ENCODE data around the gene LRRC8C. TPM values are rescaled to one million over a fixed set of nuclear protein-coding genes. Genes with fewer than 3 reads are reported as not detected.

Gene LRRC8C
- total and polyA plus RNA-seq, 10 of the 15 experiments (the other 5 are each of a cell fraction or from before 2014, with no cell fraction given), result 2.3 to 16.3 (median 10.8) TPM

- no peaks in the 10 kb centered on the region for H3K27me3 ChIP-seq (replicated peaks in 1 of 2; ENCODE audit: control insufficient read depth in 2 of 2, insufficient read depth in 2 of 2, low read length in 1 of 2)
- no peak overlapping the region for H3K4me3 ChIP-seq
- H2AFZ ChIP-seq (ENCODE audit: control insufficient read depth, low read depth, low read length), result no peak overlapping the region
- ChIA-PET POLR2A (no interaction called here), SMC1A (ENCODE audit: uncharacterized antibody, unreplicated experiment) (interaction anchor here (0.9 to 2.3 kb wide), 3 partner anchors 9 to 28 kb away, joined by 5 to 12 read pairs (median 6); no protein-coding TSS in a partner anchor), RAD21 (ENCODE audit: unreplicated experiment) (no interaction called here), CTCF (interaction anchor here (1.0 to 1.4 kb wide), 2 partner anchors 16 to 19 kb away, joined by 3 to 5 read pairs; no protein-coding TSS in a partner anchor)
- BruUV-seq (replicated peaks), result no TSS peak
- H3K9me3 ChIP-seq (replicated peaks; ENCODE audit: control insufficient read depth, insufficient read depth, low read length), result no peaks in the 10 kb centered on the region; the same call in 2 of the 3 replicates
- H3K9ac ChIP-seq (ENCODE audit: control insufficient read depth, insufficient read depth, low read length), result no peak overlapping the region
- H4K20me1 ChIP-seq (ENCODE audit: control insufficient read depth, insufficient read depth), result no peaks in the 10 kb centered on the region
- no peak overlapping the region for H3K4me2 ChIP-seq (ENCODE audit: control insufficient read depth, insufficient read depth)
- intact Hi-C loops (cut with micrococcal nuclease; ENCODE audit: unreplicated experiment), result no loop called here
- peaks cover 29% of the 10 kb centered on the region for H3K4me1 ChIP-seq (ENCODE audit: control insufficient read depth, insufficient read depth, low read length)
- WGBS (ENCODE audit: insufficient coverage, insufficient replicate concordance, low lambda C conversion rate, missing lambda C conversion rate), result 39% methylated on average over 1 of the region's 1 CpG
- in situ Hi-C loops (cut with MboI), result no loop called here
- ATAC-seq (no peak), FAIRE-seq (no peak), DNase-seq (ENCODE audit: low read depth, low spot score) (no peak)
- no peak for TF ChIP-seq FOS (IDR thresholded peaks at IDR 0.05; ENCODE audit: borderline replicate concordance, extremely low read depth, insufficient read length)
- no peak for TF ChIP-seq LARP7 (IDR thresholded peaks at IDR 0.05)
- no peak for TF ChIP-seq PML (IDR thresholded peaks at IDR 0.05; ENCODE audit: low read length)
- no peak for TF ChIP-seq ZBTB11 (CRISPR knock-in tag; IDR thresholded peaks at IDR 0.05)
- TF ChIP-seq RB1 (IDR thresholded peaks at IDR 0.05; ENCODE audit: borderline replicate concordance), result no peak
- TF ChIP-seq TCF7 (IDR thresholded peaks at IDR 0.05; ENCODE audit: borderline replicate concordance), result no peak
- TF ChIP-seq SIN3A (IDR thresholded peaks at IDR 0.05; ENCODE audit: low read depth, low read length), result no peak
- no peak for TF ChIP-seq NFIC (IDR thresholded peaks at IDR 0.05; ENCODE audit: low read depth, low read length)
- TF ChIP-seq CUX1 (IDR thresholded peaks at IDR 0.05; ENCODE audit: insufficient replicate concordance, low read depth, low read length), result no peak
- no peaks in the 10 kb centered on the region for H3K79me2 ChIP-seq (ENCODE audit: control insufficient read depth, insufficient read depth, low read length)
- no peak overlapping the region for H3K27ac ChIP-seq (ENCODE audit: control insufficient read depth, insufficient read depth)
- H3K36me3 ChIP-seq (ENCODE audit: control insufficient read depth in 2 of 2, insufficient read depth in 2 of 2, low read length in 1 of 2), result no peaks in the 10 kb centered on the region
Observed at GRCh38 chr1:89735479-89735878, 102.6 kb downstream of the LRRC8C start.
